GM18511 (cell line): ENCODE measurements around the gene GPR107.

Experiments used
- ATAC-seq: cut with Tn5 transposase; IDR thresholded peaks from one replicate; pipeline ENCODE4 v1.9.1; 2021; ENCODE audit warnings: mild to moderate bottlenecking, moderate library complexity; ENCODE audit not compliant: unreplicated experiment

Gene GPR107

GRCh38 chr9:130155647-130156046, 101.9 kb downstream of the GPR107 start:
- no peak for ATAC-seq

- no peak for ATAC-seq
Observed at GRCh38 chr9:130156672-130157071, 103.0 kb downstream of the GPR107 start.

- no peak for ATAC-seq
Observed at GRCh38 chr9:130157079-130157478, 103.4 kb downstream of the GPR107 start.

DNA sequence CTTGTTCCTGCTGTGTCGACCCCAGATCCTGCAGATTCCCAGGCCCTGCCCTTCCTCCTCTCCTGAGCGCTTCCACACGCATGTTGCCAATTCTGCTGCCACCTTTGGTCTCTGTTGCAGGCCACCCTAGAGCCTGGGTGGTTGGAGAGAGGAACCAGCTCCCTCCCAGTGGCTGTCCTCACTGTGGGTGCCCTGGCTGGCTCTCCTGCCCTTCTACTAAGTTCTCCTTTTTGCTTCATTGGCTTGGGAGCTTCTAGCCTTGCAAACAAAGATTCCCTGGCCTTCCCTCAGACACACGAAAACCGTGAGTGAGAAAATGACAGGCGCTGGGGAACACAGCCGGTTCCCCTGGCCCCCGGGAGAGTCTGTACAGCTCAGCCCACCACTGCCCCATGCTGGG, 104.3 kb downstream of the GPR107 start:
- no peak for ATAC-seq

DNA sequence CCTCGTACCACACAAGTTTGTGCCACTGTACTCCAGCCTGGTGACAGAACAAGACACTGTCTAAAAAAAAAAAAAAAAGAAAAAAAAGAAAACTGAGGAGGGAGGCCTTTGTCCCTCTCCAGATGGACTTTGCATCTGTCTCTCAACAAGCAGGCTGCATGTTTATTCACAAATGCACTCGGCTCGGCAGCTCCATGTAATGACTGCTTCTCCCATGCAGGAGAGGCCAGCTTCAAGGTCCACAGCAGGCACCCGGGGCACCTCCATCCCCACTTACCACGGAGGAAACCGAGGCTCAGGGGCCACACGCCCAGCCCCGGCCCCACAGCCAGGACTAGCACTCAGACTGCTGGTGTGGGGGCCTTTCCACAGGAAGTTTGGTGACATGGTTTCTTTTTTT, 105.4 kb downstream of the GPR107 start:
- no peak for ATAC-seq

DNA sequence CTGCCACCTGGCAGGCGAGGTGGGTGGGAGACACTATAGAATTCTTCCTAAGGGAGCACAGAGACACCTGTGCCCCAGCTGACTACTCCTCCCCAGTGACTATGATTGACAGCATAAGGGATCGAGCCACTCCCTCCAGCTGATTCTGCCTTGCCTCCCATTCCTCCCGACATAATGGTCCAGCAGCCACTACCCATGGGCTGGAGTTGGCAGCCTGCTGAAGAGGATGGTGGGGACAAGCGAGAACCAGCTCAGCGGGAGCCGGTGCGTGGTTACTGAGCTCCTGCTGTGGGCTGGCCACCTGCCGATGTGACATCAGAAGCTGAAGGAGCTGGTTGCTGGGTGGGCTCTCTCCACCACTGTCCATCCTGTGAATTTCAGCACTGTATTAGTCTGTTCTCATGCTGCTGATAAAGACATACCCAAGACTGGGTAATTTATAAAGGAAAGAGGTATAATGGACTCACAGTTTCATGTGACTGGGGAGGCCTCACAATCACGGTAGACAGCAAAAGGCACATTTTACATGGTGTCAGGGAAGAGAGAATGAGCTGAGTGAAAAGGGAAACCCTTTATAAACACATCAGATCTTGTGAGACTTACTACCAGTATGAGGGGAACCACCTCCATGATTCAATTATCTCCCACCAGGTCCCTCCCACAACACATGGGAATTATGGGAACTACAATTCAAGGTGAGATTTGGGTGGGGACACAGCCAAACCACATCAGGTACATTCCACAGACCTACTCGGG, 106.4 kb downstream of the GPR107 start:
- no peak for ATAC-seq

GRCh38 chr9:130160862-130161470, 107.3 kb downstream of the GPR107 start:
- ATAC-seq, result no peak

GRCh38 chr9:130165579-130165978, 111.9 kb downstream of the GPR107 start:
- no peak for ATAC-seq

DNA sequence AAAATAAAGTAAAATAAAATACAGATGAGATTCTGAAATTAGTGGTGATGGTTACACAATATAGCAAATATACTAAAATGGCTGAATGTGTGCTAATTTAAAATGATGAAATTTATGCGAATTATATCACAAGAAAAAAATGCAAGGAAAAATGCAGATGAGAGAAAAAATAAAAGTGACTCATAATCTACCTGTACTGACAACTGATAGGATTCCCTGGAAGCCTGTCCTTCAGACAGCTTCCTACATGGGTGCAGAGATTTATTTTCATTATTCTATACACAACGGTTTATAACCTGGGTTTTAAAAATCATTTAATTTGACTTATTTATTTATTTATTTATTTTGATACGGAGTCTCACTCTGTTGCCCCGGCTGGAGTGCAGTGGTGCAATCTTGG, 112.7 kb downstream of the GPR107 start:
- ATAC-seq, result no peak

GRCh38 chr9:130167927-130168326, 114.2 kb downstream of the GPR107 start:
- ATAC-seq, result no peak

GRCh38 chr9:130171226-130172148, 117.8 kb downstream of the GPR107 start:
- ATAC-seq, result no peak

DNA sequence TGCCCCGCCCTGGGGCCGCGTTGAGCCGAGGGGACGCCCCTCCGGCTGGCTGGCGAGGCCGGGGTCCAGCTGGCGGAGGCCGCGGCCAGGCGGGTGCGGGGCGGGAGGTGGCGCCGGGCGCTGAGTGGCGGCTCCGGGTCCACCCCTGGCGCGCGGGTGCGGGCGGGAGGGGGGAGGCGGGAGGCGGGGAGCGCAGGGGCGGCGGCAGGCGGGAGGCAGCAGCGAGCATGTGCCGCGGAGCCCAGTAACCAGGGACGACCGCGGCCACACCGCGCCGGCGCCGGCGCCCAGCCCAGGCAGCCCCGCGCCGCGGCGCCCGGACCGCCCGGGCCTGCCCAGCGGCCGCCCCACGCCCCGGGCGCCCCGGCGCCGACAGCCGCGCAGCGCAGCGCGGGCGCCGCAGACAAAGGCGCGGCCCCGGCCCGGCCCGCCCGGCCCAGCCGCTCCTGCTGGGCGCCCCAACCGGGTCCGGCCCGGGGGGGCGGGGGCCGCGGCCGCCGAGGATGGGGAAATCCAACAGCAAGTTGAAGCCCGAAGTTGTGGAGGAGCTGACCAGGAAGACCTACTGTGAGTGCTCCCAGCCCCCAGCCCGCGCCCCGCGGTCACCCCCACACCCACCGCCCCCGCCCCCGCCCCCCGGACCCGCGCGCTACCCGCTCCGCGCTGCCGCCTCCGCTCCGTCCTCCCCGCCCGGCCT, 118.6 kb downstream of the GPR107 start, which contains the start of gene NCS1:
NCS1 (plus strand) TSS at position 244 of the 697 bp plus-strand sequence; CDS start at position 504, 260 bp downstream.
- ATAC-seq, result no peak

- ATAC-seq, result no peak
Observed at GRCh38 chr9:130172858-130173665, 119.4 kb downstream of the GPR107 start.

DNA sequence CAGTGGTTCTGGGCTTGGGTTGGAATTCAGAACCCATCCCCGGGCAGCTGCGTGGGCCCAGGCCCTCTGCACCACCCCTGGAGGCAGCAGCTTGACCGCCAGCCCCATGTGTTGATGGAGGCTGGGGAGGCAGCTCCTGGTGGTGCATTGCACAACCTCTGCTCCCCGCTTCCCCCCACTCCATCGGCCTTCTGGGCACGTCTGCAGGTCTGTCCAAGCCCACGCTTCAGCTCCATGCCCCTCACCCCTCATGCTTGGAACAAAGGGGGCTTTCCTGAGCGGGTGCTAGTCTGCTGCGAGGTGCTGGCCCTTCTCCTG, 119.9 kb downstream of the GPR107 start:
- ATAC-seq, result no peak

DNA sequence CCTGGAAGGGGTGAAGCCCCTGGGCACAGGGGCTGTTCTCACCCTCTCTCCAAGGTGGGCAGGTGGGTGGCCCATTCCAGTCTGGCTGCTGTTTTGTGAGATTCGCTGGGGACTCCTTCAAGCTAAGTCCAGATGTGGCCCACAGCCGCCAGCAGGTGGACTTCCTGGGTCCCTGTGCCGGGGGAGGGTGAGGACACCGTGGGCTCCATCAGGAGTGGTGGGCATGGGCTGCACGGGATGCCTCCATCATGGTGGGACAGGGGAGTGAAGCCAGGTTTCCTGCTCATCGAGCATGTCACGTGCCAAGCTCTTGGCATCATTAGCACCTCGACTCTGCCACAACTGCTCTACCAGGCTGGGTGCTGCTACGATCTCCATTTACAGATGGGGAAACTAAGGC, 120.3 kb downstream of the GPR107 start:
- no peak for ATAC-seq

DNA sequence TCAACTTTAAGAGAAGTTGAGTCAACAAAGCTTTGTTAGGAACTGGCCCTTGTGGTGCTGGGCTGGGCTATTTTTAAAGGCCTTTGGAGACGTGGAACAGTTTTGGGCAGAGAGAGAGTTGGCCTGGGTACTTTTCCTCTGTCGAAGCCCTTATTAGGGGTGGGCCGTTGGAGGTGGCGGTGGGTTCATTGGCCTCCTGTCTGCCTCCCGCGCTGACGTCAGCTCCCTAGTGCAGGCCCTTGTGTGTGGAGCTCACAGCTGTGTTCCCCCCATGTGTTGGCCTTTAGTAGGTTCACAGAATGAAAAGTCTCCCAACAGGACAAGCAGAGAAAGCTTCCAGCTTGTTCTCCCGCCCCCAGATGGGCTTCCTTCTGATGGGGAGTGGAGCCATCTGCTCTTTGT, 121.2 kb downstream of the GPR107 start:
- no peak for ATAC-seq

- ATAC-seq, result no peak
Observed at GRCh38 chr9:130175355-130175754, 121.6 kb downstream of the GPR107 start.

DNA sequence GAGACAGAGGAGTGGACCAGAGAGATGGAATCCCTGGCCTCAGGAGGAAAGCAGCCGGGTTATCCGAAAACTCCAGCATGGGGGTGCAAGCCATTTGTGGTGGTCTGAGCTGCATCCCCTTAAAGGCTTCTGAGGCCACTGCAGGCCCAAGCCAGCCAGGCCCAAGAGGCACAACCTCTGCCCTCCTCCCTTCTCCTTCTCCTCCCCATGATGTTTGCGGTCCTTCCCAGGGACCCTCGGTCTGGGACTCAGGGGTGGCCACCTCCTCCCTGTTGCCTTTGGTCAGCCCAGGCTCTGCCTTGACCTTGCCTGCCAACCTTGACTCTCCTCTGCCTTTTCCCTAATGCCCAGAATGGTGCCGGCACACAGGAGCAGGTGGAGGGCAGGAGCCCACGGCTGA, 123.1 kb downstream of the GPR107 start:
- no peak for ATAC-seq

DNA sequence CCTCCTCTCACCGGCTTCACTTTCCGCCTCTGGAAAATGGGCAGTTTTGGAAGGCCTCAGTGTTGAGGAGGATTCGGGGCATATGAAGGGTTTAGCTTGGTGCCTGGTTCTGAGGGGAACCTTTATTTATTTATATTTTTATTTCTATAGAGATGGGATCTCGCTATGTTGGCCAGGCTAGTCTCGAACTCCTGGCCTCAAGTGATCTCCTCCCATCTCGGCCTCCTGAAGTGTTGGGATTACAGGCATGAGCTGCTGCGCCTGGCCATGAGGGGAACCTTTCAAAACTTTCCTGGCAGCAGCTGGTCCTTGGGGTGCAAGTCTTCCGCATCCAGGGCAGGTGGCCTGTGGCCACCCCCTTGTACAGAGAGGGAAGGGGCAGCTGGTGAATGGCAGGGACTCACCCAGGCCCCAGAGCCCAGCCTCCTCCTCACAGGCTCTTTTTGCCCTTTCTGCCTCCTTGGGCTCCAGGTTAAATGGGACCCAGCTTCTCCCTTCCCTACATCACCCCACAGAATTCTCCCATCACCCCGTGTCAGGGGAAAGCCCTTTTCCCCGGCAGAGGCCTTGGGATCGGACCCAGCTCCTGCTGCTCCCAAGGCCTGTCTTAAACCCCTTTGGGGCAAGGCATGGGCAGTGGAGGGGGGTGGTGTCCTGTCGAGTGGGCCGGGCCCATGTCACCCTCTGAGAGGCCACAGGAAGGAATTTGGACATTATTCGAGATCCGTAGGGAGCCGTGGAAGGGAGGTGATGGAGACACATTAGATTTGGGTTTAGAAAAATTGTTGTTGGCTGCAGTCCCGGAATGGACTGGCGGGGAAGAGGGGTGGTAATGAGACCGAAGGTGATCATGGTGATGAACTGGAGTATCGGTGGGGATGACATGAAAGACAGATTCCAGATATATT, 124.4 kb downstream of the GPR107 start:
- ATAC-seq, result no peak
